Psoas muscle (tissue), 8 donors: ENCODE measurements around the gene CLCN5. TPM values are rescaled to one million over a fixed set of nuclear protein-coding genes. Genes with fewer than 3 reads are reported as not detected.

Experiments
- ATAC-seq, 4 donors: fragments of 200-7000 bp; cut with Tn5 transposase; one replicate each; pipeline ENCODE4 v1.9.1; 2020; ENCODE audit warnings: moderate library complexity in 3 of 4, mild to moderate bottlenecking in 2 of 4
- DNase-seq, 2 donors: peaks; one replicate each; pipeline ENCODE4 v3.0.0-alpha.2; 2020
- H3K27ac ChIP-seq: fragments of 200-600 bp; one replicate; pipeline ENCODE4 v1.8.0; 2022
- H3K27me3 ChIP-seq, 3 donors: fragments of 200-600 bp in 1 of 3; one replicate each; pipeline versions ENCODE4 v1.6.1 to v1.8.0; 2013 to 2022; ENCODE audit warnings: low read length in 2 of 3, mild to moderate bottlenecking in 2 of 3, moderate library complexity in 1 of 3; ENCODE audit not compliant: insufficient read depth in 3 of 3
- H3K36me3 ChIP-seq, 2 donors: fragments of 200-600 bp in 1 of 2; one replicate each; pipeline versions ENCODE4 v1.6.1 to v1.8.0; 2013 to 2022; ENCODE audit warnings: low read depth in 1 of 2, mild to moderate bottlenecking in 1 of 2, moderate library complexity in 1 of 2; ENCODE audit not compliant: insufficient read depth in 1 of 2
- H3K4me1 ChIP-seq: fragments of 200-600 bp; one replicate; pipeline ENCODE4 v1.8.0; 2022
- H3K4me3 ChIP-seq: fragments of 200-600 bp; one replicate; pipeline ENCODE4 v1.8.0; 2022; ENCODE audit warnings: mild to moderate bottlenecking
- H3K9me3 ChIP-seq: fragments of 200-600 bp; one replicate; pipeline ENCODE4 v1.8.0; 2022
- WGBS, 3 donors: extraction: QIAGEN DNeasy Blood & Tissue Kit; methylation state at CpG; one replicate each; pipeline versions ENCODE4 v1.1.6 to v1.1.7; 2013; 5-methylcytosine and 5-hydroxymethylcytosine counted together
- intact Hi-C, 2 donors: fragments of 100-400 bp; cut with DNase I; formaldehyde crosslinking; loops; one replicate each; pipeline versions ENCODE4 v1.11.0 to v1.14.2; 2022
- polyA plus RNA-seq, 3 donors: library from polyadenylated mRNA; stranded (reverse); fragments of 200-250 nt; gene quantifications; one replicate each; pipeline ENCODE4 v1.2.3, GENCODE V29; 2013
- total RNA-seq, 4 donors: library from RNA; stranded (reverse); fragmentation: NEBNext Ultra II Directional in 2 of 4; extraction: Animal tissue kit (Norgen Biotek cat#: 25700) in 2 of 4; gene quantifications; one replicate each; pipeline versions ENCODE4 v1.2.1 to v1.2.4, GENCODE V29; 2021 to 2023
- TF ChIP-seq, protein P1 (sequence below): fragments of 200-600 bp; IDR thresholded peaks from one replicate; pipeline ENCODE4 v1.8.0; 2022; ENCODE audit warnings: antibody characterized with exemption
- donor health status: healthy with polysubstance abuse.
- donor health status: DM: no; HTN: no; CAD: no; lungs with moderate emphysema.
- donor health status: Bipolar disorder and iron deficiency.
- donor health status: healthy.
- donor health status: DM: yes; HTN: yes; CAD: no.
- donor health status: DM: no; HTN: no; CAD: no.
- donor health status: DM: no; HTN: no; CAD: no.
- donor health status: DM: yes; HTN: yes; CAD: no.

The CLCN5 gene
- total and polyA plus RNA-seq, 7 donors = 1.9 to 11.3 (median 6.5) TPM

GRCh38 chrX:50049228-50049627 is 126.8 kb downstream of the CLCN5 start:
- ATAC-seq (no peak), DNase-seq (no peak)
- H3K27ac ChIP-seq = no peak overlapping the region
- H3K4me3 ChIP-seq = no peak overlapping the region
- TF ChIP-seq, protein P1, sequence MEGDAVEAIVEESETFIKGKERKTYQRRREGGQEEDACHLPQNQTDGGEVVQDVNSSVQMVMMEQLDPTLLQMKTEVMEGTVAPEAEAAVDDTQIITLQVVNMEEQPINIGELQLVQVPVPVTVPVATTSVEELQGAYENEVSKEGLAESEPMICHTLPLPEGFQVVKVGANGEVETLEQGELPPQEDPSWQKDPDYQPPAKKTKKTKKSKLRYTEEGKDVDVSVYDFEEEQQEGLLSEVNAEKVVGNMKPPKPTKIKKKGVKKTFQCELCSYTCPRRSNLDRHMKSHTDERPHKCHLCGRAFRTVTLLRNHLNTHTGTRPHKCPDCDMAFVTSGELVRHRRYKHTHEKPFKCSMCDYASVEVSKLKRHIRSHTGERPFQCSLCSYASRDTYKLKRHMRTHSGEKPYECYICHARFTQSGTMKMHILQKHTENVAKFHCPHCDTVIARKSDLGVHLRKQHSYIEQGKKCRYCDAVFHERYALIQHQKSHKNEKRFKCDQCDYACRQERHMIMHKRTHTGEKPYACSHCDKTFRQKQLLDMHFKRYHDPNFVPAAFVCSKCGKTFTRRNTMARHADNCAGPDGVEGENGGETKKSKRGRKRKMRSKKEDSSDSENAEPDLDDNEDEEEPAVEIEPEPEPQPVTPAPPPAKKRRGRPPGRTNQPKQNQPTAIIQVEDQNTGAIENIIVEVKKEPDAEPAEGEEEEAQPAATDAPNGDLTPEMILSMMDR = no peak
- peaks cover 0 to 6% (median 0%) of the 10 kb centered on the region in 3 donors for H3K27me3 ChIP-seq
- 80 to 95% (median 88%) methylated on average over 1 of the region's 1 CpG for WGBS, 3 donors
- H3K9me3 ChIP-seq = no peaks in the 10 kb centered on the region
- intact Hi-C loops = no loop called here
- no peaks in the 10 kb centered on the region for H3K4me1 ChIP-seq
- no peaks in the 10 kb centered on the region for H3K36me3 ChIP-seq

DNA sequence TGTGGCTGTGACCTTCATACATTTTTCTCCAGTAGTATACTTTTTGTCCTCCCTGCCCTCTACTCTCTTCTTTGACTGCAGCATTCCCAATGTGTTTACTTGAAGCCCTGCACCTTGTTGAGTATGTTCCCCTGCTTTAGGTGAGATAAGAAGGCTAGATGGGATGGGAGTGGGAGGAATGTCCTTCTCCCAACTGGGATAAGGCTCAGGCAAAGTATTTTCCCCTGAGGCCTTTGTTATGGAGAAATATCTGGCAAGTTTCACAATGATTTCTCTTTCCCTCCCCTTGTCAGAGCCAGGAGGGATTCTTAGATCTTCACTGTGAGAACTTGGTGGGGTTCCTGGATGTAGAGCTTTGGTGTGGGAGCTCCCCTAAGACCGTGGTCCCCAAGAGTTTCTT is 131.8 kb downstream of the CLCN5 start:
- no peak overlapping the region for H3K4me3 ChIP-seq
- H3K36me3 ChIP-seq = no peaks in the 10 kb centered on the region
- no peaks in the 10 kb centered on the region for H3K9me3 ChIP-seq
- TF ChIP-seq, protein P1 = no peak
- no peaks in the 10 kb centered on the region for H3K4me1 ChIP-seq
- peaks cover 0 to 12% (median 0%) of the 10 kb centered on the region in 3 donors for H3K27me3 ChIP-seq
- DNase-seq (no peak), ATAC-seq (no peak)
- intact Hi-C loops = no loop called here
- 31 to 100% (median 84%) methylated on average over 1 of the region's 1 CpG for WGBS, 3 donors
- no peak overlapping the region for H3K27ac ChIP-seq

GRCh38 chrX:50066318-50066937 is 144.0 kb downstream of the CLCN5 start:
- Histone ChIP-seq H3K9me3 (no peaks in the 10 kb centered on the region), H3K36me3 (peaks cover 0 to 9% of the 10 kb centered on the region in 2 donors), H3K4me3 (no peak overlapping the region), H3K27ac (no peak overlapping the region), H3K4me1 (no peaks in the 10 kb centered on the region), H3K27me3 (no peaks in the 10 kb centered on the region)
- ATAC-seq = no peak
- intact Hi-C loops = no loop called here
- 77 to 80% (median 79%) methylated on average over 4 of the region's 4 CpGs for WGBS, 3 donors
- TF ChIP-seq, protein P1 = no peak
- no peak for DNase-seq

DNA sequence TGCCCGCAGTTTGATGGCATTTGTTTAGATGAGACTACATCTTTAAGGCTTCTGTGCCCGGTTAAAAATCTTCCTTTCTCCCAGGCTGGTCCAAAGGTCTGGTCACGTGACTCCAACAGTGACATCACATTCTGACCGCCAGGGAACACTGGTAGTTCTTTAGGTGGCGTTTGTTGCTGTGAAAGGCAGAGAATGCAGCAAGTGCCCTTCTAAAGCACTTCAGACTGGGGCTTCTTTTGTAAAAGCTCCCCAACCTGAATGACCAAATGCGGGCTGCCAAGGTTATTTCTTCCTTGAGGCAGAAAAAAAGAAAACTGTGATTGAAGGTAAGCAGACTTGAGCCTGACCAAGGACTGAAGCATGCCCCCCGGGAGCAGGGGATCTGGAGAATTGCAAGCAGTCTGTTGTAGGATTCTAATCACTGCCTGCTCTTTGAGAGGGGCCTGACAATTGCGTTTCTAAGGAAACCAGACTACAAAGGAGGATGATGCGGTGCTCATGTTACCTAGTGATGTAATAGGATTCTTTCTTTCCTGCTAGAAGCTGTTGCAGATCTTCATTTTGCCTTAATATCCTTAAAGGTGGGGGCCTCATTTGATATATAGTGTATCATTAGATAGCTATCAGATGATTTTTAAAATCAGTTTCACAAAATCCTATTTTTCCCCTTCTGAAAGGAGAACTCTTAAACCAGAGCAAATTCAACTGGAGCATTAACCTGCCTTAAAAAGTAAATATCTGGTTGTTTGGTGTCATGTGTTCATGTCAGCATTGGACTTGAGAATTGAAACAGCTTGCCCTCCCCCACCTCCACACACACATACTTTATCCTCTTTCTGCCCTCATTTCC is 145.3 kb downstream of the CLCN5 start:
- TF ChIP-seq, protein P1 = no peak
- Histone ChIP-seq H3K4me1 (no peaks in the 10 kb centered on the region), H3K4me3 (no peak overlapping the region), H3K27me3 (no peaks in the 10 kb centered on the region), H3K27ac (no peak overlapping the region), H3K36me3 (peaks cover 0 to 12% of the 10 kb centered on the region in 2 donors), H3K9me3 (no peaks in the 10 kb centered on the region)
- WGBS, 3 donors = 43 to 52% (median 44%) methylated on average over 9 of the region's 9 CpGs
- DNase-seq = no peak
- no peak for ATAC-seq
- intact Hi-C loops = no loop called here
